HT-29 (cell line): ENCODE results near the gene PCBP1. TPM values are rescaled to one million over a fixed set of nuclear protein-coding genes. Genes with fewer than 3 reads are reported as not detected.
"Not testable (repeated sequence)": the region's sequence is repeated elsewhere in the genome, so short reads cannot be mapped to it uniquely, and the experiment has no call there.

Experiments used
- DNase-seq: peaks from one replicate; pipeline ENCODE4 v3.0.0-alpha.2; 2015; ENCODE audit warnings: low spot score
- total RNA-seq: library from RNA; depleted of rRNA; stranded (reverse); fragments of >200 nt; shearing (Covaris generic); gene quantifications from 2 replicates; pipeline ENCODE4 v1.2.3, GENCODE V29; 2014

Gene PCBP1
- total RNA-seq, 1 experiment from 2014 or later: 47.6 TPM

DNA sequence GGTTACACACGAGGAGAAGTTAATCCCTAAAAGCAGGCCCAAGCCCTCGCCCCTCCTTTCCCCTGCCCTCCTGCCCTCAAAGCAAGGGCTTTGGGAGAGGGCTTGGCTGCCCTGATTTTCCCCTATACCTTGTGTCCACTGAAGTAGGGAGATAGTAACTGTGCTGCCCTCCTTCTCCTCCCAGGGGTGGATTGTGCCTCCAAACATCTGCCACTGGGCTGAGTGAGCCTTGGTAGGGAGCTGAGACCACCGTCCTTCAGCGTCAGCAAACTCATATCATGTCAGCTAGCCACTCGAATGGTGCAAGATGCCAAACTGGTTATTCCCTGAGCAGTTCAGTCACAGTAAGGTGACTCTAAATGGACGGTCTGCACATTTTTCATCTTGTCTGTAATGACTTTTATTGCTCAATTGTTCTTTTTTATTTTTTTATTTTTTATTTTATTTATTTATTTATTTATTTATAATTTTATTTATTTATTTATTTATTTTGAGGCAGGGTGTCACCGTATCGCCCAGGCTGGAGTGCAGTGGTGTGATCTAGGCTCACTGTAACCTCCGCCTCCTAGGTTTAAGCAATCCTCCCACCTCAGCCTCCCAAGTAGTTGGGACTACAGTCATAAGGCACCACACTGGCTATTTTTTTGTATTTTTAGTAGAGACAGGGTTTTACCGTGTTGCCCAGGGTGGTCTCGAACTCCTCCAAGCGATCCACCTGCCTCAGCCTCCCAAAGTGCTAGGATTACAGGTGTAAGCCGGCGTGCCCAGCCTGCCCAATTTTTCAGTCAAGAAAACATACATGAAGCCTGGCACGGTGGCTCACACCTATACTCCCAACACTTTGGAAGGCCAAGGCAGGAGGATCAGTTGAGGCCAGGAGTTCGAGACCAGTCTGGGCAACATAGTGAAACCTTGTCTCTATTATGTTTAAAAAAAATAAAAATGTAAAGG is 8.7 kb downstream of the PCBP1 start:
- no peak for DNase-seq

DNA sequence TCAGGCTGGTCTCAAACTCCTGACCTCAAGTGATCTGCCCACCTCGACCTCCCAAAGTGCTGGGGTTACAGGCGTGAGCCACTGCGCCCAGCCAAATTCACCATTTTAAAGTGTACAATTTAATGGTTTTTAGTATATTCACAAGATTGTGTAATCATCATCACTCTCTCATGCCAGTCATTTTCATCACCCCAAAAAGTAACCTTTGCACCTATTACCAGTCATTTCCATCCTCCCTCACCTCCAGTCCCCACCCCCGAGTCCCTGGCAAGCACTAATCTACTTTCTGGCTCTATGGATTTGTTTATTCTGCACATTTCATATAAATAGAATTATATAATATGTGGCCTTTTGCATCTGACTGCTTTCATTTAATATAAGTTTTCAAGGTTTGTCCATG is 10.8 kb downstream of the PCBP1 start:
- DNase-seq: no peak

DNA sequence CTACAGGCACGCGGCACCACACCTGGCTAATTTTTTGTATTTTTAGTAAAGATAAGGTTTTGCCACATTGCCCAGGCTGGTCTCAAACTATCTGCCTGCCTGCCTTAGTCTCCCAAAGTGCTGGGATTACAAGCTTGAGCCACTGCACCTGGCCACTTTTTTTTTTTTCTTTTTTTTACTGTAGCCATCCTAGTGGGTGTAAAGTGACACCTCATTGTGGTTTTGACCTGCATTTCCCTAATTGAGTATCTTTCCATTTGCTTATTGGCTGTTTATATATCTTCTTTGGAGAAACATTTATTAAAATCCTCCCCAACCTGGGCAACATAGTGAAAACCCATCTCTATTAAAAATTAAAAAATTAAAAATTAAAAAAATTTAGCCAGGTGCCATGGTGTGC is 12.0 kb downstream of the PCBP1 start:
- DNase-seq: no peak

DNA sequence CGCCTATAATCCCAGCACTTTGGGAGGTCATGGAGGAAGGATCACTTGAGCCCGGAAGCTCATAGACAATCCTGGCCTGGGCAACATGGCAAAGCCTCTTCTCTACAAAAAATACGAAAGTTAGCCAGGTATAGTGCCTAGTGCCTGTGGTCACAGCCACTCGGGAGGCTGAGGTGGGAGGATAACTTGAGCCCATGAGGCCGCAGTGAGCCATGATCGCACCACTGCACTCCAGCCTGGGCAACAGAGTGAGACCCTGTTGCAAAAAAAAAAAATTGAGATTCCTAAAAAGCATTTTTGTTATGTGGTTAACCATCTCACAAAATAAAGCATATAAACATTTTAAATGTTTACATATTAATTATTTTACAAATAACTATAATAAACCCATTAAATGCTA is 13.9 kb downstream of the PCBP1 start:
- DNase-seq: no peak

DNA sequence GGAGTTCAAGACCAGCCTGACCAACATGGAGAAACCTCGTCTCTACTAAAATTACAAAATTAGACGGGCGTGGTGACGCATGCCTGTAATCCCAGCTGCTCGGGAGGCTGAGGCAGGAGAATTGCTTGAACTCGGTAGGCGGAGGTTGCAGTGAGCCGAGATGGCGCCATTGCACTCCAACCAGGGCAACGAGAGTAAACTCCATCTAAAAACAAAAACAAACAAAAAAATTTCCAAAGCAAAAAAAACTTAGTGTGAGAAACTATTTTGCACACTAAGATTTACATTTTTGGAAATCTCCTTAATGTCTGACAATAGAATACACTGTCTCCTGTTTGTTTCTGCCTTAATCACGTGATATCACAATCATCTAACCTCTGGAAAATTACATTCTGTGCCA is 14.4 kb downstream of the PCBP1 start:
- DNase-seq: not testable (repeated sequence)

DNA sequence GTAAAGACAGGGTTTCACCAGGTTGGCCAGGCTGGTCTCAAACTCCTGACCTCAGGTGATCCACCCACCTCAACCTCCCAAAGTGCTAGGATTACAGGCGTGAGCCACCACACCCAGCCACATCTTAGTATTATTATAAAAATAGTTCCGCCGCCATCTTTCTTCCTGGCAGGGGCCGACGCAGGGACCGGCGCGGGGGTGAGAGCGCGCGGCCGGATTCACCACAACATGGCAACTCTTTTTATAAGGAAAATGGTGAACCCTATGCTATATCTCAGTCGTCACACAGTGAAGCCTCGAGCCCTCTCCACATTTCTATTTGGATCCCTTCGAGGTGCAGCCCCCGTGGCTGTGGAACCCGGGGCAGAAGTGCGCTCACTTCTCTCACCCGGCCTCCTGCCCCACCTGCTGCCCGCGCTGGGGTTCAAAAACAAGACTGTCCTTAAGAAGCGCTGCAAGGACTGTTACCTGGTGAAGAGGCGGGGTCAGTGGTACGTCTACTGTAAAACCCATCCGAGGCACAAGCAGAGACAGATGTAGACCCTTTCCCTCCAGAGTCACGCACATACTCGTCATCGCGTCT is 15.1 kb downstream of the PCBP1 start:
- not testable (repeated sequence) for DNase-seq

DNA sequence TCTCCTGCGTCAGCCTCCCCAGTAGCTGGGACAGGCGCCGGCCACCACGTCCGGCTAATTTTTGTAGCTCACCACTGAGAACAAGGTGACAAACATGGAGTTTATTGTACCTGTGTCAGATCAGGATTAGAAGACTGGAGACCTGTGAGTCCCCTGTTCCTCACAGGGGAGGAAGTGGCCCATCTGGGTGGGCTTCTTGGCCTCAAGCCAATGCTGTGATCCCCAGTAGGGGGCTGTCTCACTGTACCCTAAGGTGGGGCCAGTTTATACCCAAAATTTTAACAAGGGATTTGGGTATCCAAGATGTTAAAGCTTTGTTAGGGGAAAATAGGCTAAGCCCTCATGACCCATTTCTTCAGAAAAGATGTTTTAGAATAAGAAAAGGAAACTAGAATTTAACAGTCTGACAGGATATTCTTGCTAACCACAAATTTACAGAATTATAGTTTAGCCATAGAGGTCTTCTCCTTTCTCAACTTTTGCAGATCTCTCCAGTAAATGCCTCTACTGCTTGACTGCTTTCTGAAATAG is 16.3 kb downstream of the PCBP1 start:
- no peak for DNase-seq

DNA sequence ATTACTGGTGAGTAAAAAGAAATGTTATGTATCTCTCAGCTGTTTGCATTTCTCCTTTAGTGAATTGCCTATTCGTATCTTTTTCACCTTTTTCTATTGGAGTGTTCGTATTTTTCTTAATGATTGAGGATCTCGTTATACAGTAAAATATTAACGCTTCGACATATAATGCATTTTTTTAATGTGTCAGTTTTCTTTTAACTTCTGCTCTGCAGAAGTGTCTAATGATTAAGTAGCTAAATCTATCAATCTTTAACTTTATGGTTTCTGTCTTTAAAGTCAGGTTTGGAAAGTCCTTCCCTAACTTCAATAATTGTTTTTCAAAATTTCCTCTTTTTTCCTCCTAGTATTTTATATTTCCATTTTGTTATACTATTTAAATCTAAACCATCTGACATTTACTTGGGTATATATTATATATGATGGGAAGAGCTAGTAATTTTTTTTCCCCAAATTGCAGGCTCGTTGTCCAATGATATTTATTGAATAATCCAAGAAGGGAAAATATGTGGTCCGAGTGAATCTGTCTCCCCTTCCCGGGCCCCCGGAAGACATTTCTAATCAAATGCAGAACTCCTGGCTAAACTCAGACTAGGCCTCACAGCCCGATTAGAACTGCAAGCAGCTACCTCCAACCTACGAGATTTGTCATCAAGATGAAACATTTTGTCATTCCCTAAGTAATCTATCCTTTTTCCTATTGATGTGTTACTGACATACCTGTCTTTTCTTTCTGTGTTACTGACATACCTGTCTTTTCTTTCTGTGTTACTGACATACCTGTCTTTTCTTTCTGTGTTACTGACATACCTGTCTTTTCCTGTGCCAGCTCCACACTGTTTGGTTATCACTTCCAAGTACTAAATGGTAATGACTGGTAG is 17.2 kb downstream of the PCBP1 start:
- no peak for DNase-seq

DNA sequence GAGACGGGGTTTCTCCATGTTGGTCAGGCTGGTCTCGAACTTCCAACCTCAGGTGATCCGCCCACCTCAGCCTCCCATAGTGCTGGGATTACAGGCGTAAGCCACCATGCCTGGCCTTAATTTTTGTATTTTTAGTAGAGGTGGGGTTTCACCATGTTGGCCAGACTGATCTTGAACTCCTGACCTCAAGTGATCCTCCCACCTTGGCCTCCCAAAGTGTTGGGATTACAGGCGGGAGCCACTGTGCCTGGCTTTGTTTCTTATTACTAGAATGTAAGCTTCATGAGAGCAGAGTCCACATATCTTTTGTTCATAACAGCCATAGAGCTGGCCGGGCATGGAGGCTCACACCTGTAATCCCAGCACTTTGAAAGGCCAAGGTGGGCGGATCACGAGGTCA is 18.9 kb downstream of the PCBP1 start:
- DNase-seq: not testable (repeated sequence)

DNA sequence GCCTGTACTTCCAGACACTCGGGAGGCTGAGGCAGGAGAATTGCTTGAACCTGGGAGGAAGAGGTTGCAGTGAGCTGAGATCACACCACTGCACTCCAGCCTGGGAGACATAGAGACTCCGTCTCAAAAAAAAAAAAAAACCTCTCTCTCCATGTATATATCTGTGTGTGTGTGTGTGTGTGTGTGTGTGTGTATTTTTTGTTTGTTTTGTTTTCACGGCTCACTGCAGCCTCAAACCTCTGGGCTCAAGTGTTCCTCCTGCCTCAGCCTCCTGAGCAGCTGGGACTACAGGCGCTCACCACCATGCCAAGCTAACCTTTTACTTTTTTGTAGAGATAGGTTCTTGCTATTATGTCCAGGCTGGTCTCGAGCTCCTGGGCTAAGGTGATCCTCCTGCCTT is 23.1 kb downstream of the PCBP1 start:
- not testable (repeated sequence) for DNase-seq

DNA sequence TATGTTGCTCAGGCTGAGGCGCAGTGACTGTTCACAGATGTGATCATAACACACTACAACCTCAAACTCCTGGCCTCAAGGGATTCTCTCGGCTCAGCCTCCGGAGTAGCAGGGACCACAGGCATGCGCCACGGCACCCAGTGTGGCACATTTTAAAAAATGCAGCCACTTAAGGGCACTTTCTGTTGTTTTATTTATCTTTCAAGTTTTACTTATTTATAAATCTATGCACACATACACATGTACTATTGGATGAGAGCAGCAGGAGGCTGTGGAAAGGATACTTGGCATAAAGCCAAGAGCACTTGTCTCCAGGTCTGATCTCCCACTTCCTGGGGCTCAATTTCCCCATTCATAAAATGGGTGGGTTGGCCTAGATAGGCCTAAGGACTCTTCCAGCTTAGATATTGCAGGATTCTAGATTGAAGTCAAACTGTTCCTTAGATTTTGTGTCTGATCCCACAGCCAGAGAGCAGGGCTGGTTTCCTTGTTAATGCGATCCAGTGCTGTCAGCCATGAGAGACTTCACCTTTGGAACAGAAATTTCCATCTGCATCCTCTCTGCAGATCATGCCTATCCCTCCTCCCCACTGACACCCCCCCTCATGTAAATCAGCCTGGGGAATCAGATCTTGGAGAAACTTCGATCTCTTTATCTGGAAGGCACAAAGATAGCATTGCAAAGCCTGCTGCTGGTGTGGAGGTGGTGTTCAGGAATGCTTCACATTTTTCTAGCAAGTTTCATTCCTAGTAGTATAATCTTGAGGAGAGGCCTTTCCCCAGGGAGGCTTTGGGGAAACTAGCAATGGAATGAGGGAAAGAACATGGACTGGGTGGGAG is 24.7 kb downstream of the PCBP1 start:
- peak; percentile 43 for DNase-seq

DNA sequence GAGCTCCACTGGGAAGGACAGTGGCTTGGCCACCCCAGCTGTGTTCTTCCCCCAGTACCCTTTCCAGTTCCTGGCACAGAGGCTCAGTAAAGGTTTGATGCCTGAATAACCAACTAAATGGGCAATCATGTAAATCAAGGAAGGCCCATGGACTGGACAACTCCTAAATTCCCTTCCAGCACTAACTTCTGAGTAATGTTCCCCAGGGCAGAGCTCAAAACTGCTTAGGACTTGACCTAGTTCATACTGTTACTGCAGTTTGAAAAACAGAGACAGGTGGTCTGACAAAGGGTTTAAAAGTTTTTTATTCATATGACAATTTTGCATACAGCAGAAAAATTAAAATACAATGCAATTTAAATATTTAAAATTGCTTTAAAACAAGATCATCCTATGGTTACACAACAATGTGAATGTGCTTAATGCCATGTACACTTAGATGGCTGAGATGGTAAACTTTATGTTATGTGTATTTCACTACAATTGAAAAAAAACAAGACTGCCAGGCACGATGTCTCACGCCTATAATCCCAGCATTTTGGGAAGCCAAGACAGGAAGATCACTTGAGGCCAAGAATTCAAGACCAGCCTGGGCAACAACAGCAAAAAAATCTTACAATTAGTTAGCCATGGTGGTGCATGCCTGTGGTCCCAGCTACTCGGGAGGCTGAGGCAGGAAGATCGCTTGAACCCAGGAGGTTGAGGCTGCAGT is 26.2 kb downstream of the PCBP1 start:
- no peak for DNase-seq

DNA sequence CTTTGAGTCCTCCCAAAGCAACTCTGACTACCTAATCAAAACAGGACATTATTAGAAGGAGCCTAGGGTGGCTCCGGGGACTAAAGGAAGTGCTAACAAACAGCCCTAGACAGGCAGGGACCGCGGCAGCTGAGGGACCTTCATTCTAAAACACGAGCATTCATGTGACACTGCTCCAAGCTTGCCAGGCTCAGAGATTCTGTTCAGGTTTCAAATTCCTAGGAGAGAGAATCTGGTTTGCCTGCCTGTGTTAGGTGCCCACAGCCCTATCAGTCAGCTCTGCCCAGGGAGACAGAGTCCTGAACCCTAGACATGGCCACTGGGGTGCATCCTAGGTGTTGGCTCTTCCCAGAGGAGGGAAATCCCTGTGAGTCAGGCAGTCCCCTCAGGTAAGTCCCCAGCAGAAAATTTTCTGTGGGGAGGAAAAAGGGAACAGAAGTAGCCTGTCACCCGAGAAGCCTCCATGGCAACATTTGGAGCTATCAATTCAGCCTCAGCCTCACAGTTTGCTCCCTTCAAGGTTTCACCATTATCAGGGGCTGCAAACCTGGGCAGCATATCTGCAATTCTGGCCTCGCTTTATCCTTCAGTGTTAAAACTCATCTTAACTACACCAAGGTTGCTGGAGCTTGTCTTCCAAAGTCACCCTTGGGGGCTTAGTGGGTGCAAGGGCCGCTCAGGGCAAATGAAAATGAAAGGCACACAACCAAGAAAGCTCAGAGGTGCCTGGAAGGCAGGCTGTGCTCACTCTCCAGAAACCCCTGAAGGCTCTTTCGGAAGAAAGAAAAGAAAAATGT is 28.6 kb downstream of the PCBP1 start:
- no peak for DNase-seq

DNA sequence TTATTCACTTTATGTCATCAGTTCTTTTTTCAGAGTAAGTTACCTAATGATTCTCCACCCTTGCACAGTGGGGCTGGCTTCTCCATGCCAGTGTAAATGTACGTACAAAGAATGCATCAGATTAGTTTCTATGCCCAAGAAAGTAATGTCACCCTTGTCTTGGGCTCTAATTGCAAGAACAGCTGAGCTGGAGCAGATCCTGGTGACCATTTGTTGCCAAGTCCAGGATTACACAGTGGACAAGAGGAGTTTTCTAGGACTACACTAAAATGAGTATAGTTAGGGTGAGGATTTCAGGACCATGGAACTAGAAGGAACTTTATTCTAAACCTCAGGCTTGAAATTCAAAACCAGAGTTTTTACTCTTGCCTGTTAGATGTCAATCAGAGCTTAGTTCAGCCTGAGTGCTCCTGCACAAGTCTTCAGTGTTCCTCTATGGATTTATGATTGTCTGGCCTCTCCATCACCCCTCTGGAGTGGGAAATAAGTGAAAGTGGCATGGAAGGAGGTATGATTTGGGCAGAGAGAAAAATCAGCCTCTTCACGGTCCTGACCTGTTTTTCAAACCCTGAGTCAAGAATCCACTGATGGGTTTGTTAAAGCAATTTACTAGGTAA is 29.8 kb downstream of the PCBP1 start:
- no peak for DNase-seq

DNA sequence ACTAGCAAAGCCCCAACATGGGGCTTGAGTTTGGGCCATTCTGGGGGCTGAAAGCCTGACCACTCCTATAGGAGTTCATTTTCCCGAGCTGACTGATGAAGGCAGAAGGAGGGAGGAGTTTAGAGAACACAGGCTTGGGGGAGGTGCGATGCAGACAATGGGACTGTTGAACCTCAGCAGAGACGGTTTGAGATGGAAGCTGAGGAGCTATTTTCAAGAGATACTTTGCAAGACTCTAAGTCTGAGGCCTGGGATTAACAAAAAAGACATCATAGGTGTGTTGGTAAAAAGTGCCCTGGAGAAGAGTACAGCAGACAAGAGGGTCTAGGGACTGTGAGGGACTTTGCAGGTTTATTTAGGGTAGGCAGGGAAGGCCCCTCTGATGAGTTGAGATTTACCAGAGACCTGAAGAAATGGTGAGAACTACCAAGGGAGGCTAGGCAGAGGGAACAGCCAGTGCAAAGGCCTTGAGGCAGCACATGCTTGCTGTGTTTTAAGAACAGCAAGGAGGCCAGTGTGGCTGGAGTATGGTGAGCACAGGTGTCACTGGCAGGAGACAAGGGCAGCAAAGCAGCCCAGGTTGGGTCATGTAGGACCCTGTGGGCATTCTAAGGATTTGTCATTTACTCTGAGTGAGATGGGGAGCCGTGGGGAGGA is 31.6 kb downstream of the PCBP1 start:
- no peak for DNase-seq

DNA sequence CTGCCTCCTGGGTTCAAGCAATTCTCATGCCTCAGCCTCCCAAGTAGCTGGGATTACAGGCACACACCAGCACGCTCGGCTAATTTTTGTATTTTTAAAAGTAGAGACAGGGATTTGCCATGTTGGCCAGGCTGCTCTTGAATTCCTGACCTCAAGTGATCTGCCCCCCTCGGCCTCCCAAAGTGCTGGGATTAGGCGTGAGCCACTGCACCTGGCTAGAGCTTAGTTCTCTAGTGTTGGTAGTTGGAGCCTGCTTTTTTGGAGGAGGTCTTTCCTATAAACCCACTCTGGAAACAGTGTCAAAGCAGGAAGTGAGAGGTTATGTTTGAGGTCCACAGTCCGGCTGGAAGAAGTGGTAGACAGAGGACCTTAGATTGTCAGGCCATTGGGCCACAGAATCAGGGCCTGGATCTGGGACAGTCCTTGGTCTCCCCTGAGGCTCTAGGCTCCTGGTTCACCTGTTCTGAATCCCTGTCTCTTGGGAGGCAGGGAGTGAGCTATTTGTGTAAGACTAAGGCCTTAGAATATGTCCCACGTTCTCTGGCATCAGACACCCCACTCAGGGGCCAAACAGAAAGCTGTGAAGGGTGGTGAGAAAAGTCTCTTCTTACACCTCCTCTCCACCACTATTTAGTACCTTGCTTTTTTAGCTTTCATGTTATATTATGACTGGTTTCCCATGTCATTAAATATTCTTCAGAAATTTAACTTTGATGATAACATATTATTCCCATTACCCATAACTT is 34.5 kb downstream of the PCBP1 start:
- DNase-seq: no peak

DNA sequence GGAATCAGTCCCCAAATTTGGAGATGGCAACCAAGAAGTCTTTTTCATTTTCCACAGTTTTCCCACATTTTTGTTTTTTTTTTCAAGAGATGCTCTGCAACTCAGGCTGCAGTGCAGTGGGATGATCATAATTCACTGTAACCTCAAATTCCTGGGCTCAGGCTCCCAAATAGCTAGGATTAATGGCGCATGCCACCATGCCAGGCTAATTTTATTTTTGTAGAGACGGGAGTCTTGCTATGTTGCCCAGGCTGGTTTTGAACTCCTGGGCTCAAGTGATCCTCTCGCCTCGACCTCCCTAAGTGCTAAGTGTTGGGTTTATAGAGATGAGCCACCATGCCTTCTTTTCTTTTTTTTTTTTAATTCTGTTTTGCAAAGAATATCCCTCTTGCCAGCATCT is 35.2 kb downstream of the PCBP1 start:
- DNase-seq: no peak
